Caco-2 (cell line): ENCODE results near the gene PNMA8B. TPM values are rescaled to one million over a fixed set of nuclear protein-coding genes. Genes with fewer than 3 reads are reported as not detected.

Experiments used
- BruUV-seq: library from RNA; stranded (reverse); fragments of 400-500 nt; replicated peaks from 2 replicates; lab custom pipeline; 2021; lab: Mats Ljungman, UMichigan
- CTCF ChIA-PET: fragments of 300-600 bp; sonication (Branson Sonifier 250); formaldehyde crosslinking; loops from one replicate; lab custom pipeline; 2022; ENCODE audit warnings: antibody characterized with exemption; lab: Charles Lee
- POLR2A ChIA-PET: fragments of 300-600 bp; sonication (Branson Sonifier 250); formaldehyde crosslinking; loops from one replicate; lab custom pipeline; 2022; ENCODE audit warnings: antibody characterized with exemption; lab: Charles Lee
- DNase-seq, 2 experiments: peaks; one replicate each; pipeline versions ENCODE4 v3.0.0 to v3.0.0-alpha.2; 2020 to 2022
- H3K27me3 ChIP-seq: replicated peaks from 2 replicates; pipeline ENCODE4 v1.6.0; 2011; ENCODE audit warnings: low read length; ENCODE audit not compliant: control insufficient read depth, insufficient read depth
- H3K36me3 ChIP-seq: 2 replicates; pipeline ENCODE4 v1.5.1; 2011; ENCODE audit warnings: low read length; ENCODE audit not compliant: control insufficient read depth, insufficient read depth
- H3K4me1 ChIP-seq: fragments of 250-450 bp; sonication (Bioruptor Pico); 2 replicates; pipeline ENCODE4 v1.5.1; 2020; ENCODE audit warnings: mild to moderate bottlenecking
- H3K4me3 ChIP-seq: 2 replicates; pipeline ENCODE4 v1.5.1; 2011; ENCODE audit warnings: low read depth, mild to moderate bottlenecking, control low read depth, low read length
- H3K9me3 ChIP-seq: fragments of 250-450 bp; sonication (Bioruptor Pico); 2 replicates; pipeline ENCODE4 v1.5.1; 2020; ENCODE audit warnings: mild to moderate bottlenecking, moderate library complexity
- H3K27ac Mint-ChIP-seq: one replicate; pipeline ENCODE4 v1.8.0; 2022; ENCODE audit warnings: mixed read lengths; ENCODE audit not compliant: unreplicated experiment
- H3K27me3 Mint-ChIP-seq: one replicate; pipeline ENCODE4 v1.8.0; 2022; ENCODE audit warnings: mixed read lengths; ENCODE audit not compliant: insufficient read depth, unreplicated experiment
- H3K36me3 Mint-ChIP-seq: one replicate; pipeline ENCODE4 v1.8.0; 2022; ENCODE audit warnings: mild to moderate bottlenecking, mixed read lengths; ENCODE audit not compliant: insufficient read depth, unreplicated experiment
- H3K4me1 Mint-ChIP-seq: one replicate; pipeline ENCODE4 v1.8.0; 2022; ENCODE audit warnings: low read depth, mixed read lengths; ENCODE audit not compliant: unreplicated experiment
- H3K4me3 Mint-ChIP-seq: one replicate; pipeline ENCODE4 v1.8.0; 2022; ENCODE audit warnings: mild to moderate bottlenecking, moderate library complexity, mixed read lengths; ENCODE audit not compliant: unreplicated experiment
- H3K9me3 Mint-ChIP-seq: one replicate; pipeline ENCODE4 v1.8.0; 2022; ENCODE audit warnings: mixed read lengths; ENCODE audit not compliant: unreplicated experiment
- CTCF ChIP-seq, 2 experiments: fragments of 200-600 bp in 1 of 2; IDR thresholded peaks; 1 replicate in 1 of 2; 2 replicates in 1 of 2; pipeline versions ENCODE4 v1.5.1 to v1.8.0; 2011 to 2022; ENCODE audit warnings: antibody characterized with exemption in 1 of 2, control low read depth in 1 of 2, inconsistent platforms in 1 of 2, low read depth in 1 of 2, low read length in 1 of 2, mild to moderate bottlenecking in 1 of 2, moderate library complexity in 1 of 2; ENCODE audit not compliant: insufficient read depth in 1 of 2, severe bottlenecking in 1 of 2, unreplicated experiment in 1 of 2
- intact Hi-C: fragments of 100-400 bp; cut with micrococcal nuclease; formaldehyde crosslinking; loops from one replicate; pipeline ENCODE4 v1.10.0; 2022; ENCODE audit not compliant: unreplicated experiment
- total RNA-seq: library from RNA; stranded (reverse); gene quantifications from 2 replicates; pipeline ENCODE4 v1.2.3, GENCODE V29; 2022

Gene PNMA8B
- total RNA-seq, 1 experiment from 2014 or later: 0.11 TPM

GRCh38 chr19:46537136-46538097 lies 41.8 kb upstream of the PNMA8B start:
- Histone ChIP-seq H3K36me3 (no peaks in the 10 kb centered on the region), H3K9me3 (no peaks in the 10 kb centered on the region), H3K4me3 (no peak overlapping the region), H3K27me3 (no peaks in the 10 kb centered on the region), H3K4me1 (no peaks in the 10 kb centered on the region)
- Mint-ChIP-seq H3K36me3 (no peaks in the 10 kb centered on the region), H3K27me3 (peaks cover 10% of the 10 kb centered on the region), H3K27ac (no peak overlapping the region), H3K4me1 (no peaks in the 10 kb centered on the region), H3K9me3 (no peaks in the 10 kb centered on the region), H3K4me3 (no peak overlapping the region)
- peak in 1 of 2 experiments; percentile 68 for DNase-seq
- ChIA-PET POLR2A (no interaction called here), CTCF (interaction anchor here (0.5 to 1.1 kb wide), 6 partner anchors 13 to 1744 kb away, joined by 3 to 6 read pairs (median 4); no protein-coding TSS in a partner anchor)
- no TSS peak for BruUV-seq
- TF ChIP-seq CTCF (IDR thresholded peaks at IDR 0.05; ENCODE audit: insufficient read depth in 1 of 2, low read depth in 1 of 2, low read length in 1 of 2, severe bottlenecking in 1 of 2, unreplicated experiment in 1 of 2): peak; percentile 85 to 95
- intact Hi-C loops: no loop called here

DNA sequence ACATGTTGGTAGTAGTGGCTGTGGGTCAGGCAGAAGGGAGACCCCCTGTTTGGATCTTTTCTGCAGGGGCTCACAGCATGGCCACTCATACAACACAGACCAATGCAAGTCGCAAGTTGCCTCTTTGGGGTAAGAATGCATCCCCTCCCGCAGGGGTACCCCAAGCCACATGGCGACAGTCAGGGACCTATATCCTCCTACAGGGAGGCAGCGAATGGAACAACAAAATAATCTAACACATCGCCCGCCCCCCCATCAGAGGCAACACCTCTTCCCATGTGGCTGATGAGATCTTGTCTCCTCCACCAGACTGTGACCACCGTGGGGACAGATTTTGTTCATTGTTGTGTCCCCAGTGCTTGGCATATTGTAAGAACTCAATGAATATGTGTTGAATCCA lies 40.7 kb upstream of the PNMA8B start:
- no peaks in the 10 kb centered on the region for H3K27me3 ChIP-seq
- no peaks in the 10 kb centered on the region for H3K36me3 Mint-ChIP-seq
- H3K36me3 ChIP-seq: no peaks in the 10 kb centered on the region
- no peaks in the 10 kb centered on the region for H3K4me1 ChIP-seq
- TF ChIP-seq CTCF (IDR thresholded peaks at IDR 0.05; ENCODE audit: insufficient read depth in 1 of 2, low read depth in 1 of 2, low read length in 1 of 2, severe bottlenecking in 1 of 2, unreplicated experiment in 1 of 2): no peak
- H3K4me3 ChIP-seq: no peak overlapping the region
- no peak overlapping the region for H3K27ac Mint-ChIP-seq
- no peaks in the 10 kb centered on the region for H3K9me3 Mint-ChIP-seq
- no peaks in the 10 kb centered on the region for H3K4me1 Mint-ChIP-seq
- no peak overlapping the region for H3K4me3 Mint-ChIP-seq
- peaks cover 10% of the 10 kb centered on the region for H3K27me3 Mint-ChIP-seq
- intact Hi-C loops: no loop called here
- H3K9me3 ChIP-seq: no peaks in the 10 kb centered on the region
- no TSS peak for BruUV-seq
- DNase-seq: no peak
- ChIA-PET CTCF (interaction anchor here (1.3 kb wide), 1 partner anchor 67 kb away, joined by 3 read pairs; no protein-coding TSS in a partner anchor), POLR2A (no interaction called here)

DNA sequence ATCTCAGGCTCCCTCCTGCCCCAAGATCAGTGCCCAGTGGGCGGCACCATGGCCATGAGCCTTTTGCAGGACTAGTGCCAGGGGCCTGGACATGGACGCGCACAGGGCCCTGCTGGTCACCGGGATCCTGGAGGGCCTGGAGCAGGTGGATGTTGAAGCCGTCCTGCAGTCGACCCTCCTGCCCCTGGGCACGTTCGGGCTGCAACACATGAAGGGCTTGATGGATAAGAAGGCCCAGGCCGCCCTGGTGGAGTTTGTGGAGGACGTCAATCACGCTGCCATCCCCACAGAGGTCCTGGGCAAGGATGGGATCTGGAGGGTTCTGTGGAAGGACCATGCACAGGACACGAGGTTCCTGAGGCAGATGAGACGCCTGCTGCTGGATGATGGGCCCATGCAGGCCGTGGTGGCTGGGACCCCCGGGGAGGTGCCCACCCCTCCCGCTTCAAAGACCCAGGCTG lies 38.0 kb upstream of the PNMA8B start:
- H3K9me3 Mint-ChIP-seq: no peaks in the 10 kb centered on the region
- H3K36me3 Mint-ChIP-seq: no peaks in the 10 kb centered on the region
- POLR2A ChIA-PET: no interaction called here
- H3K27me3 ChIP-seq: no peaks in the 10 kb centered on the region
- no peaks in the 10 kb centered on the region for H3K4me1 Mint-ChIP-seq
- H3K36me3 ChIP-seq: no peaks in the 10 kb centered on the region
- no TSS peak for BruUV-seq
- CTCF ChIA-PET: no interaction called here
- H3K4me1 ChIP-seq: no peaks in the 10 kb centered on the region
- H3K27me3 Mint-ChIP-seq: peaks cover 10% of the 10 kb centered on the region
- H3K4me3 ChIP-seq: no peak overlapping the region
- H3K27ac Mint-ChIP-seq: no peak overlapping the region
- TF ChIP-seq CTCF (IDR thresholded peaks at IDR 0.05; ENCODE audit: insufficient read depth in 1 of 2, low read depth in 1 of 2, low read length in 1 of 2, severe bottlenecking in 1 of 2, unreplicated experiment in 1 of 2): no peak
- H3K9me3 ChIP-seq: no peaks in the 10 kb centered on the region
- H3K4me3 Mint-ChIP-seq: no peak overlapping the region
- DNase-seq: no peak
- intact Hi-C loops: no loop called here
